DND-41 (cell line): ENCODE measurements around the gene EHMT1.

Experiments
- CTCF ChIP-seq: IDR thresholded peaks from 2 replicates; pipeline ENCODE4 v1.5.1; 2012; ENCODE audit warnings: borderline replicate concordance, low read length, moderate library complexity, mild to moderate bottlenecking; ENCODE audit not compliant: poor library complexity, severe bottlenecking; ENCODE audit errors: extremely low read depth
- EZH2 ChIP-seq: IDR thresholded peaks from 3 replicates; pipeline ENCODE4 v1.6.1; 2012; ENCODE audit warnings: borderline replicate concordance, low read depth, mild to moderate bottlenecking, moderate library complexity, low read length, inconsistent platforms; ENCODE audit not compliant: severe bottlenecking

DNA sequence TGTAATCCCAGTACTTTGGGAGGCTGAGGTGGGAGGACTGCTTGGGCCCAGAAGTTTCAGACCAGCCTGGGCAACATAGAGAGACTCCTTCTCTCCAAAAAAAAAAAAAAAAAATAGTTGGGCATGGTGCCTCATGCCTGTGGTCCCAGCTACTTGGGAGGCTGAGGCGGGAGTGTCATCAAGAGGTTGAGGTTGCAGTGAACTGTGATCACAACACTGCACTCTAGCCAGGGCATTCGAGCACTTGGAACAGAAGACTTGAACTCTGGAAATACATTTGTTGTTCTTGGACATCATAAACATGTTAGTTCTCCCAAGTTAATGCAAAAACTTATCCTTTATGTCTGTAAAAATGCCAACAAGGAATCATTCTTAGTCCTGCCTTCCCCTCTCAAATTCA lies 29.6 kb downstream of the EHMT1 start:
- no peak for TF ChIP-seq CTCF
- TF ChIP-seq EZH2, result no peak
